HCT116 (cell line): ENCODE data around the gene WDR64. TPM values are rescaled to one million over a fixed set of nuclear protein-coding genes. Genes with fewer than 3 reads are reported as not detected.
A peak's percentile ranks its signal among the peaks of the same experiment; 100 is the strongest.

Source experiments
- ATAC-seq: fragments of 200-7000 bp; cut with Tn5 transposase; 2 replicates; pipeline ENCODE4 v1.9.1; 2020; ENCODE audit warnings: mild to moderate bottlenecking, moderate library complexity
- BruUV-seq: library from RNA; stranded (reverse); fragments of 400-500 nt; replicated peaks from 2 replicates; lab custom pipeline; 2021; lab: Mats Ljungman, UMichigan
- CTCF ChIA-PET: fragments of 300-600 bp; sonication (Branson Sonifier 250); formaldehyde crosslinking; loops from one replicate; lab custom pipeline; 2021; ENCODE audit warnings: antibody characterized with exemption; lab: Charles Lee
- POLR2A ChIA-PET: fragments of 300-600, 350-600 bp; sonication (Branson Sonifier 250); formaldehyde crosslinking; loops from one replicate; lab custom pipeline; 2021; ENCODE audit warnings: antibody characterized with exemption; lab: Charles Lee
- RAD21 ChIA-PET, 2 experiments: fragments of 300-600 bp; sonication (Branson Sonifier 250); formaldehyde crosslinking; loops; one replicate each; lab custom pipeline; 2023; ENCODE audit warnings: low total read pairs in 2 of 2; ENCODE audit not compliant: uncharacterized antibody in 2 of 2, unreplicated experiment in 2 of 2, low non-redundant PET in 1 of 2; lab: Charles Lee
- DNase-seq: peaks from one replicate; pipeline ENCODE4 v3.0.0-alpha.2; 2010; ENCODE audit warnings: low read depth, low spot score
- H2AFZ ChIP-seq: fragments of 200-600 bp; shearing (Covaris generic), sonication (generic); 2 replicates; pipeline ENCODE4 v1.6.1; 2017; ENCODE audit warnings: low read depth, mixed run types, mixed read lengths, antibody characterized with exemption, low read length; ENCODE audit not compliant: poor library complexity, severe bottlenecking
- H3K27ac ChIP-seq: 2 replicates; pipeline ENCODE4 v1.5.1; 2012; ENCODE audit warnings: low read depth, low read length
- H3K27me3 ChIP-seq: fragments of 200-600 bp; sonication (generic); 2 replicates; pipeline ENCODE4 v1.6.1; 2016; ENCODE audit warnings: mixed run types, low read length, mixed read lengths; ENCODE audit not compliant: insufficient read depth
- H3K36me3 ChIP-seq, 2 experiments: fragments of 200-500 bp in 1 of 2; fragments of 200-600 bp in 1 of 2; sonication (Bioruptor generic) in 1 of 2; sonication (generic) in 1 of 2; 2 replicates each; pipeline versions ENCODE4 v1.5.1 to v1.6.1; 2014 to 2016; ENCODE audit warnings: low read length in 2 of 2, inconsistent platforms in 1 of 2, mixed read lengths in 1 of 2, mixed run types in 1 of 2; ENCODE audit not compliant: insufficient read depth in 2 of 2, control insufficient read depth in 1 of 2
- H3K4me1 ChIP-seq, 2 experiments: fragments of 200-600 bp in 1 of 2; sonication (generic) in 1 of 2; 2 replicates each; pipeline versions ENCODE4 v1.5.1 to v1.6.1; 2012 to 2017; ENCODE audit warnings: low read length in 2 of 2, inconsistent platforms in 1 of 2, mild to moderate bottlenecking in 1 of 2, mixed read lengths in 1 of 2, mixed run types in 1 of 2, moderate library complexity in 1 of 2; ENCODE audit not compliant: insufficient read depth in 2 of 2, control insufficient read depth in 1 of 2
- H3K4me2 ChIP-seq: fragments of 200-600 bp; sonication (generic); 2 replicates; pipeline ENCODE4 v1.6.1; 2017; ENCODE audit warnings: mixed run types, low read length, mixed read lengths
- H3K4me3 ChIP-seq, 2 experiments: fragments of 200-600 bp in 1 of 2; sonication (generic) in 1 of 2; replicated peaks in 1 of 2; 2 replicates each; pipeline ENCODE4 v1.5.1; 2011 to 2016; ENCODE audit warnings: low read length in 2 of 2, control low read depth in 1 of 2, low read depth in 1 of 2, mild to moderate bottlenecking in 1 of 2, mixed read lengths in 1 of 2, mixed run types in 1 of 2
- H3K79me2 ChIP-seq: fragments of 200-600 bp; sonication (generic); 2 replicates; pipeline ENCODE4 v1.6.1; 2017; ENCODE audit warnings: mild to moderate bottlenecking, mixed run types, low read length, moderate library complexity, mixed read lengths; ENCODE audit not compliant: insufficient read depth
- H3K9ac ChIP-seq: fragments of 200-600 bp; sonication (generic); 2 replicates; pipeline ENCODE4 v1.6.1; 2016; ENCODE audit warnings: low read length, mixed read lengths
- H3K9me2 ChIP-seq: fragments of 200-600 bp; sonication (generic), shearing (Covaris generic); 2 replicates; pipeline ENCODE4 v1.6.1; 2017; ENCODE audit warnings: mixed run types, mild to moderate bottlenecking, moderate library complexity; ENCODE audit not compliant: insufficient read depth
- H3K9me3 ChIP-seq, 2 experiments: fragments of 200-500 bp in 1 of 2; fragments of 200-600 bp in 1 of 2; sonication (Bioruptor generic) in 1 of 2; sonication (generic) in 1 of 2; 2 replicates each; pipeline ENCODE4 v1.6.1; 2014 to 2017; ENCODE audit warnings: low read length in 2 of 2, mixed read lengths in 2 of 2, inconsistent platforms in 1 of 2, low read depth in 1 of 2, mild to moderate bottlenecking in 1 of 2, mixed run types in 1 of 2, moderate library complexity in 1 of 2; ENCODE audit not compliant: control insufficient read depth in 1 of 2, insufficient read depth in 1 of 2
- H4K20me1 ChIP-seq: fragments of 200-600 bp; sonication (generic), shearing (Covaris generic); 2 replicates; pipeline ENCODE4 v1.6.1; 2017; ENCODE audit warnings: mixed run types, mild to moderate bottlenecking, moderate library complexity; ENCODE audit not compliant: insufficient read depth
- CEBPB ChIP-seq: IDR thresholded peaks from 2 replicates; pipeline ENCODE4 v1.6.1; 2012; ENCODE audit warnings: low read depth
- EGR1 ChIP-seq: IDR thresholded peaks from 2 replicates; pipeline ENCODE4 v1.6.1; 2012; ENCODE audit warnings: low read depth
- EZH2 ChIP-seq: fragments of 200-600 bp; sonication (generic); IDR thresholded peaks from 2 replicates; pipeline ENCODE4 v1.6.1; 2017; ENCODE audit warnings: antibody characterized with exemption, mixed run types
- EZH2phosphoT487 ChIP-seq: fragments of 200-600 bp; IDR thresholded peaks from 2 replicates; pipeline ENCODE4 v1.6.1; 2018; ENCODE audit warnings: antibody characterized with exemption, borderline replicate concordance
- FOSL1 ChIP-seq: IDR thresholded peaks from 2 replicates; pipeline ENCODE4 v1.6.1; 2012; ENCODE audit warnings: low read depth
- JUND ChIP-seq: IDR thresholded peaks from 2 replicates; pipeline ENCODE4 v1.6.1; 2012
- POLR2A ChIP-seq: IDR thresholded peaks from 2 replicates; pipeline ENCODE4 v1.7.0; 2011; ENCODE audit warnings: borderline replicate concordance; ENCODE audit not compliant: insufficient read depth, insufficient read length; ENCODE audit errors: extremely low read depth
- RAD21 ChIP-seq: IDR thresholded peaks from 2 replicates; pipeline ENCODE4 v1.6.1; 2012; ENCODE audit warnings: low read depth, mild to moderate bottlenecking
- SIN3A ChIP-seq: IDR thresholded peaks from 2 replicates; pipeline ENCODE4 v1.6.1; 2012; ENCODE audit warnings: low read depth
- SP1 ChIP-seq: IDR thresholded peaks from 2 replicates; pipeline ENCODE4 v1.6.1; 2012; ENCODE audit warnings: low read depth
- ZNF274 ChIP-seq: fragments of 200-500 bp; sonication (Bioruptor generic); IDR thresholded peaks from 2 replicates; pipeline ENCODE4 v1.6.1; 2014; ENCODE audit warnings: mild to moderate bottlenecking, low read depth, low read length, inconsistent platforms
- intact Hi-C: fragments of 100-400 bp; cut with micrococcal nuclease; formaldehyde crosslinking; loops from 2 replicates; pipeline ENCODE4 v1.10.0; 2022
- total RNA-seq: library from RNA; stranded (reverse); gene quantifications from one replicate; pipeline ENCODE4 v1.2.1, GENCODE V29; 2021; ENCODE audit not compliant: unreplicated experiment
- TF ChIP-seq, protein P1 (sequence below): IDR thresholded peaks from 2 replicates; pipeline ENCODE4 v1.6.1; 2011; ENCODE audit warnings: mild to moderate bottlenecking, low read length, moderate library complexity; ENCODE audit not compliant: insufficient replicate concordance; ENCODE audit errors: extremely low read depth
- TF ChIP-seq, protein P2 (sequence below): IDR thresholded peaks from 2 replicates; pipeline ENCODE4 v1.6.1; 2012
- TF ChIP-seq, protein P3 (sequence below): IDR thresholded peaks from 2 replicates; pipeline ENCODE4 v1.6.1; 2012; ENCODE audit warnings: low read depth

WDR64 gene
- total RNA-seq, 1 experiment from 2014 or later, result not detected

DNA sequence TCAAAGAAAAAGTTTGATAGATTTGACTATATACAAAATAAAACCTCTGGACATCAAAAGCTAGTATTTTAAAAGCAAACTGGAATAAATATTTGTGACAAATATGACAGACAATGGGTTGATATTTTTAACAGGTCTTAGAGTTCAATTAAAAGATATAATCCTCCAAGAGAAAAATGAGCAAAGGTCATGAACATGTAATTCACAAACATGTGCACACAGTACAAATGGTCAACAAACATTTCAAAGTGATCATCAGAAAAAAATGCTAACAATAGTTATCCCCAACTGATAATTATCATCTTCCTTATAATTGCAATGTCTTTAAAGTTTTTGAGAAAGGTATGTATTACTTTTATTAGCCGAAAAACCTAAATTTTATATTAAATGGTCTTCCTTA, 32.0 kb downstream of the WDR64 start (continued):
- TF ChIP-seq, protein P1, sequence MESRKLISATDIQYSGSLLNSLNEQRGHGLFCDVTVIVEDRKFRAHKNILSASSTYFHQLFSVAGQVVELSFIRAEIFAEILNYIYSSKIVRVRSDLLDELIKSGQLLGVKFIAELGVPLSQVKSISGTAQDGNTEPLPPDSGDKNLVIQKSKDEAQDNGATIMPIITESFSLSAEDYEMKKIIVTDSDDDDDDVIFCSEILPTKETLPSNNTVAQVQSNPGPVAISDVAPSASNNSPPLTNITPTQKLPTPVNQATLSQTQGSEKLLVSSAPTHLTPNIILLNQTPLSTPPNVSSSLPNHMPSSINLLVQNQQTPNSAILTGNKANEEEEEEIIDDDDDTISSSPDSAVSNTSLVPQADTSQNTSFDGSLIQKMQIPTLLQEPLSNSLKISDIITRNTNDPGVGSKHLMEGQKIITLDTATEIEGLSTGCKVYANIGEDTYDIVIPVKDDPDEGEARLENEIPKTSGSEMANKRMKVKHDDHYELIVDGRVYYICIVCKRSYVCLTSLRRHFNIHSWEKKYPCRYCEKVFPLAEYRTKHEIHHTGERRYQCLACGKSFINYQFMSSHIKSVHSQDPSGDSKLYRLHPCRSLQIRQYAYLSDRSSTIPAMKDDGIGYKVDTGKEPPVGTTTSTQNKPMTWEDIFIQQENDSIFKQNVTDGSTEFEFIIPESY, result no peak
- TF ChIP-seq SIN3A, result no peak
- no peak for TF ChIP-seq SP1
- TF ChIP-seq ZNF274, result no peak
- no peak for TF ChIP-seq EZH2
- no peak for TF ChIP-seq EGR1
- no peak for TF ChIP-seq CEBPB
- TF ChIP-seq JUND, result no peak
- TF ChIP-seq, all 23 proteins: peak for 0

DNA sequence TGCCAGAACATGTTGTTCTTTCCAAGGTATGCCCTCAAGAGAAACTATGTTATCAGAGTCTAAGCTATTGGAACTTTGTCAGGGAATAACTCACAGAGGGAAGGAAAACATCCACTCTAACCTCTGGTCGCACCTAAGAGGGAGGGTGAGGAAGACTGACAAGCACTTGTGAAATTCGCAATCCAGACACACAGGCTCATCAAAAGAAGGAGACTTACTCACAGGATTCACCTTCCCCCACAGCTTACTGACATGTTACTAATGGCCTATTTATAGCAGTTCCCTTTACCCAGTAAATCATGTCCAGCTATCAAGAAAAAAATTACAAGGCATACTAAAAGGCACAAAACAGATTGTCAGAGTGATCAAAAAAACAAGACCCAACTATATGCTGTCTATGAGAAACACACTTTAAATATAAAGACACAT, 36.9 kb downstream of the WDR64 start:
- no peak overlapping the region for H3K27ac ChIP-seq

More for the DNA sequence above, 36.9 kb downstream of the WDR64 start:
- no peak overlapping the region for H3K9ac ChIP-seq
- H3K4me1 ChIP-seq, result peaks cover 0 to 15% of the 10 kb centered on the region in 2 experiments; a peak in 2 of 4 replicates
- RAD21 ChIA-PET, result no interaction called here
- H3K27me3 ChIP-seq, result no peaks in the 10 kb centered on the region
- peak overlapping the region; percentile 40 for H3K4me2 ChIP-seq
- H4K20me1 ChIP-seq, result no peaks in the 10 kb centered on the region
- H2AFZ ChIP-seq, result no peak overlapping the region
- POLR2A ChIA-PET, result no interaction called here
- BruUV-seq, result no TSS peak
- H3K4me3 ChIP-seq, result peak overlapping the region in 1 of 2 experiments; percentile 6; a peak in 2 of 4 replicates
- H3K9me2 ChIP-seq, result peaks cover 3% of the 10 kb centered on the region; the same call in 1 of the 2 replicates
- intact Hi-C loops, result no loop called here
- TF ChIP-seq JUND (peak; percentile 15; the same call in 1 of the 2 replicates), RAD21 (no peak), EZH2phosphoT487 (no peak), SIN3A (no peak), SP1 (peak; percentile 40), CEBPB (peak; percentile 60), POLR2A (no peak), FOSL1 (peak; percentile 36; the same call in 1 of the 2 replicates)
- TF ChIP-seq, protein P2, sequence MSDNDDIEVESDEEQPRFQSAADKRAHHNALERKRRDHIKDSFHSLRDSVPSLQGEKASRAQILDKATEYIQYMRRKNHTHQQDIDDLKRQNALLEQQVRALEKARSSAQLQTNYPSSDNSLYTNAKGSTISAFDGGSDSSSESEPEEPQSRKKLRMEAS, result no peak
- TF ChIP-seq, protein P3, sequence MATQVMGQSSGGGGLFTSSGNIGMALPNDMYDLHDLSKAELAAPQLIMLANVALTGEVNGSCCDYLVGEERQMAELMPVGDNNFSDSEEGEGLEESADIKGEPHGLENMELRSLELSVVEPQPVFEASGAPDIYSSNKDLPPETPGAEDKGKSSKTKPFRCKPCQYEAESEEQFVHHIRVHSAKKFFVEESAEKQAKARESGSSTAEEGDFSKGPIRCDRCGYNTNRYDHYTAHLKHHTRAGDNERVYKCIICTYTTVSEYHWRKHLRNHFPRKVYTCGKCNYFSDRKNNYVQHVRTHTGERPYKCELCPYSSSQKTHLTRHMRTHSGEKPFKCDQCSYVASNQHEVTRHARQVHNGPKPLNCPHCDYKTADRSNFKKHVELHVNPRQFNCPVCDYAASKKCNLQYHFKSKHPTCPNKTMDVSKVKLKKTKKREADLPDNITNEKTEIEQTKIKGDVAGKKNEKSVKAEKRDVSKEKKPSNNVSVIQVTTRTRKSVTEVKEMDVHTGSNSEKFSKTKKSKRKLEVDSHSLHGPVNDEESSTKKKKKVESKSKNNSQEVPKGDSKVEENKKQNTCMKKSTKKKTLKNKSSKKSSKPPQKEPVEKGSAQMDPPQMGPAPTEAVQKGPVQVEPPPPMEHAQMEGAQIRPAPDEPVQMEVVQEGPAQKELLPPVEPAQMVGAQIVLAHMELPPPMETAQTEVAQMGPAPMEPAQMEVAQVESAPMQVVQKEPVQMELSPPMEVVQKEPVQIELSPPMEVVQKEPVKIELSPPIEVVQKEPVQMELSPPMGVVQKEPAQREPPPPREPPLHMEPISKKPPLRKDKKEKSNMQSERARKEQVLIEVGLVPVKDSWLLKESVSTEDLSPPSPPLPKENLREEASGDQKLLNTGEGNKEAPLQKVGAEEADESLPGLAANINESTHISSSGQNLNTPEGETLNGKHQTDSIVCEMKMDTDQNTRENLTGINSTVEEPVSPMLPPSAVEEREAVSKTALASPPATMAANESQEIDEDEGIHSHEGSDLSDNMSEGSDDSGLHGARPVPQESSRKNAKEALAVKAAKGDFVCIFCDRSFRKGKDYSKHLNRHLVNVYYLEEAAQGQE, result no peak
- DNase-seq (no peak), ATAC-seq (no peak)
- H3K79me2 ChIP-seq, result no peaks in the 10 kb centered on the region
- no peaks in the 10 kb centered on the region for H3K36me3 ChIP-seq
- CTCF ChIA-PET, result no interaction called here
- H3K9me3 ChIP-seq, result no peaks in the 10 kb centered on the region
